ENCODE data around the gene CALR3. TPM values are rescaled to one million over a fixed set of nuclear protein-coding genes. Genes with fewer than 3 reads are reported as not detected.

Gene CALR3
- total RNA-seq, 1 experiment from 2014 or later: not detected

DNA sequence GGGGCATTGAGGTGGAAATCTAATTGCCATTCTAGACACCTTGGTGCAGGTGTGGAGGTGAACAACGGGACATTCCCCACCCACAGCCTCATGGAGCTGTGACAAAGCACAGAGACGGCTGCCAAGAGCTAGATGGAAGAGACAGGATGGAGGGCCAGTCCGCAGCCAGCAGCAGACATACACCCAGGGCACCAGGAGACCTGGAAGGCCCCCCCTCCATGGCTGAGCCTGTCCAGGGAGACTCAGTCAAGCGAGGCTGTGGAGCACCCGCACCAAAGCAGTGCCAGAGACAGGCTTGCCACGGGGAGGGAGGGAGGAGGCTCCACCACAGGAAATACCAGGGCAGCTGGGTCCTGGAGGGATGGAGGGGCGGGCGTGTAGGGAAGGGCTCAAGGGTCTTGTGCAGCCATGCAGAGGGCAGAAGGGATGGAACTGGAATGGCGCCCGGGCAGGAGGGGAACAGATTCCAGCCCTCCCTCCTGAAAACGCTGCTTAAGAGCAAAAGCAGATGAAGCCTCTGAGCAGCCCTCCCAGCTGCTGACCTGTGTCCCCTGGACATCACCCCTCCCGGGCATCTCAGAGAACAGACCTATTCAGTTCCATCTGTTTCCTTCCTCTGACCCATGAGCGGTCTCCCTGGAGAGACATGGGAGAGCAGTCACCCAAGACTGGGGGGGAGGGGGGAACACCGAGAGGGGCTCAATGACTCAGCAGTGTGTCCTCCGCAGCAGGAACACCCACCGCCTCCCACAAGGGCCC is 38.6 kb downstream of the CALR3 start:
- no peak overlapping the region for H3K4me3 ChIP-seq (ENCODE audit: low read depth, low read length)
- H3K27ac Mint-ChIP-seq (ENCODE audit: unreplicated experiment): peak overlapping the region; percentile 15

DNA sequence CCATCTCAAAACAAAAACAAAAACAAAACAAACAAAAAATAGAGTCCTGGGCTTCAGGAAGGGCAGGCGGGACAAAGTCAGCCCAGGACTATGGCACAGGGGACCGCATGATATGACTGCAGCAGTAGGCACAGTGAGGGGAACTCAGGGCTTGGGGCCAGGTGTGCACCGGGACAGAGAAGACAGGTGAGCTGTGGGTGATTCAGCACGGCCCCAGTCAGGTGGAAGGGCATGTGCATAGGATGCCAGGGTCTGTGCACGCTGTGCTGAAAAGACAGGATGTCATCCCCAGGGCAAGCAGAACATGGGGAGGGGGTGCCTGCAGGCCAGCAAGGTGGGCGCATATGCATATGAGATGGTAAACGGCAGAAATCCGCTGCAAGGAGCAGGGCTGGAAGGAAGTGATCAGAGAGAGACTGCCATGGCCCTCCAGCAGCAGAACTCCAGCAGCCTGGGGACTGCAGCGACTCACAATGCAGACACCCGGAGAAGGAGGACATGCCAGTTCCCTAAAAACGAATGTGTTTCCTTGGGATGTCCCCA is 39.2 kb downstream of the CALR3 start:
- Mint-ChIP-seq H3K27ac (ENCODE audit: unreplicated experiment) (peak overlapping the region; percentile 15), H3K27me3 (ENCODE audit: insufficient read depth, unreplicated experiment) (no peaks in the 10 kb centered on the region), H3K9me3 (ENCODE audit: unreplicated experiment) (no peaks in the 10 kb centered on the region), H3K36me3 (ENCODE audit: insufficient read depth, unreplicated experiment) (peaks cover 9% of the 10 kb centered on the region), H3K4me1 (ENCODE audit: low read depth, unreplicated experiment) (peaks cover 11% of the 10 kb centered on the region), H3K4me3 (ENCODE audit: unreplicated experiment) (no peak overlapping the region)
- H3K9me3 ChIP-seq: no peaks in the 10 kb centered on the region
- intact Hi-C loops (cut with micrococcal nuclease; ENCODE audit: unreplicated experiment): no loop called here
- DNase-seq: no peak
- H3K36me3 ChIP-seq (ENCODE audit: control insufficient read depth, insufficient read depth, low read length): no peaks in the 10 kb centered on the region
- H3K27me3 ChIP-seq (replicated peaks; ENCODE audit: control insufficient read depth, insufficient read depth, low read length): no peaks in the 10 kb centered on the region
- BruUV-seq (replicated peaks): no TSS peak
- ChIA-PET CTCF (interaction anchor here (1.7 kb wide), 1 partner anchor 39 kb away, joined by 4 read pairs; the partner anchor contains the start of genes C19orf44 and CALR3), POLR2A (no interaction called here)
- TF ChIP-seq, protein P1, sequence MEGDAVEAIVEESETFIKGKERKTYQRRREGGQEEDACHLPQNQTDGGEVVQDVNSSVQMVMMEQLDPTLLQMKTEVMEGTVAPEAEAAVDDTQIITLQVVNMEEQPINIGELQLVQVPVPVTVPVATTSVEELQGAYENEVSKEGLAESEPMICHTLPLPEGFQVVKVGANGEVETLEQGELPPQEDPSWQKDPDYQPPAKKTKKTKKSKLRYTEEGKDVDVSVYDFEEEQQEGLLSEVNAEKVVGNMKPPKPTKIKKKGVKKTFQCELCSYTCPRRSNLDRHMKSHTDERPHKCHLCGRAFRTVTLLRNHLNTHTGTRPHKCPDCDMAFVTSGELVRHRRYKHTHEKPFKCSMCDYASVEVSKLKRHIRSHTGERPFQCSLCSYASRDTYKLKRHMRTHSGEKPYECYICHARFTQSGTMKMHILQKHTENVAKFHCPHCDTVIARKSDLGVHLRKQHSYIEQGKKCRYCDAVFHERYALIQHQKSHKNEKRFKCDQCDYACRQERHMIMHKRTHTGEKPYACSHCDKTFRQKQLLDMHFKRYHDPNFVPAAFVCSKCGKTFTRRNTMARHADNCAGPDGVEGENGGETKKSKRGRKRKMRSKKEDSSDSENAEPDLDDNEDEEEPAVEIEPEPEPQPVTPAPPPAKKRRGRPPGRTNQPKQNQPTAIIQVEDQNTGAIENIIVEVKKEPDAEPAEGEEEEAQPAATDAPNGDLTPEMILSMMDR (IDR thresholded peaks at IDR 0.05; ENCODE audit: insufficient read depth in 1 of 2, low read depth in 1 of 2, low read length in 1 of 2, severe bottlenecking in 1 of 2, unreplicated experiment in 1 of 2): no peak
- H3K4me3 ChIP-seq (ENCODE audit: low read depth, low read length): no peak overlapping the region
- H3K4me1 ChIP-seq: no peaks in the 10 kb centered on the region

More for the DNA sequence above, 38.6 kb downstream of the CALR3 start:
- H3K27me3 ChIP-seq (replicated peaks; ENCODE audit: control insufficient read depth, insufficient read depth, low read length): no peaks in the 10 kb centered on the region
- Mint-ChIP-seq H3K36me3 (ENCODE audit: insufficient read depth, unreplicated experiment) (peaks cover 9% of the 10 kb centered on the region), H3K4me3 (ENCODE audit: unreplicated experiment) (no peak overlapping the region), H3K4me1 (ENCODE audit: low read depth, unreplicated experiment) (peaks cover 11% of the 10 kb centered on the region), H3K9me3 (ENCODE audit: unreplicated experiment) (no peaks in the 10 kb centered on the region), H3K27me3 (ENCODE audit: insufficient read depth, unreplicated experiment) (no peaks in the 10 kb centered on the region)
- TF ChIP-seq, protein P1 (IDR thresholded peaks at IDR 0.05; ENCODE audit: insufficient read depth in 1 of 2, low read depth in 1 of 2, low read length in 1 of 2, severe bottlenecking in 1 of 2, unreplicated experiment in 1 of 2): no peak
- no peak for DNase-seq
- no TSS peak for BruUV-seq (replicated peaks)
- no peaks in the 10 kb centered on the region for H3K9me3 ChIP-seq
- H3K36me3 ChIP-seq (ENCODE audit: control insufficient read depth, insufficient read depth, low read length): no peaks in the 10 kb centered on the region
- intact Hi-C loops (cut with micrococcal nuclease; ENCODE audit: unreplicated experiment): no loop called here
- no peaks in the 10 kb centered on the region for H3K4me1 ChIP-seq
- ChIA-PET POLR2A (no interaction called here), CTCF (interaction anchor here (1.7 kb wide), 1 partner anchor 39 kb away, joined by 4 read pairs; the partner anchor contains the start of genes C19orf44 and CALR3)

DNA sequence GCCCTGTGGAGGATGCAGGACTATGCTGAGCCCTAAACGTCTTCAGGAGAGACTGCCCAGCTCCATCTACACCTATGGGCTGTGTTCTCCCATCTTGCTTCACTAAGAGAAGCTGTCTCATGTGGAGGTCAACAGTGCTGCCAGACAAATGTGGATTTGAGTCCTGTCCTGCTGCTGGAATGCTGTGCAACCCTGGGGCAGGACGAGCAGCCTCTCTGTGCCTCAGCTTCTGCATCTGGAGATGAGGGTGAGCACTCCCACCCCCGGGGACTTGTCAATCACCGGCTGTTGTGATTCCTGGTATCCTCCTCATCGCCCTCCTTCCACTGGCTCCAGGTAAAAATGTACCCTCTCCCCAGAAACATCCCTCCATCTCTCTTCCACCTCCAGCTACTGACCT is 40.5 kb downstream of the CALR3 start:
- no peaks in the 10 kb centered on the region for H3K27me3 Mint-ChIP-seq (ENCODE audit: insufficient read depth, unreplicated experiment)
- no peak for DNase-seq
- Histone ChIP-seq H3K36me3 (ENCODE audit: control insufficient read depth, insufficient read depth, low read length) (no peaks in the 10 kb centered on the region), H3K4me3 (ENCODE audit: low read depth, low read length) (no peak overlapping the region), H3K4me1 (no peaks in the 10 kb centered on the region), H3K27me3 (replicated peaks; ENCODE audit: control insufficient read depth, insufficient read depth, low read length) (no peaks in the 10 kb centered on the region), H3K9me3 (no peaks in the 10 kb centered on the region)
- H3K4me3 Mint-ChIP-seq (ENCODE audit: unreplicated experiment): no peak overlapping the region
- H3K9me3 Mint-ChIP-seq (ENCODE audit: unreplicated experiment): no peaks in the 10 kb centered on the region
- H3K4me1 Mint-ChIP-seq (ENCODE audit: low read depth, unreplicated experiment): peaks cover 11% of the 10 kb centered on the region
- intact Hi-C loops (cut with micrococcal nuclease; ENCODE audit: unreplicated experiment): no loop called here
- ChIA-PET POLR2A (no interaction called here), CTCF (no interaction called here)
- peaks cover 9% of the 10 kb centered on the region for H3K36me3 Mint-ChIP-seq (ENCODE audit: insufficient read depth, unreplicated experiment)
- TF ChIP-seq, protein P1 (IDR thresholded peaks at IDR 0.05; ENCODE audit: insufficient read depth in 1 of 2, low read depth in 1 of 2, low read length in 1 of 2, severe bottlenecking in 1 of 2, unreplicated experiment in 1 of 2): no peak
- no peak overlapping the region for H3K27ac Mint-ChIP-seq (ENCODE audit: unreplicated experiment)
- BruUV-seq (replicated peaks): no TSS peak
